Neuron (in vitro differentiated cells): ENCODE results near the gene EIF6.
"Not testable (repeated sequence)": the region's sequence is repeated elsewhere in the genome, so short reads cannot be mapped to it uniquely, and the experiment has no call there.

Experiments
- H2AFZ ChIP-seq: one replicate; pipeline ENCODE4 v1.6.1; 2013; ENCODE audit warnings: low read depth, mild to moderate bottlenecking, inconsistent platforms, low read length, moderate library complexity
- H3K27me3 ChIP-seq: one replicate; pipeline ENCODE4 v1.6.1; 2013; ENCODE audit warnings: low read length; ENCODE audit not compliant: insufficient read depth
- H3K36me3 ChIP-seq: one replicate; pipeline ENCODE4 v1.6.1; 2013; ENCODE audit warnings: low read length; ENCODE audit not compliant: insufficient read depth
- H3K4me1 ChIP-seq: one replicate; pipeline ENCODE4 v1.6.1; 2013; ENCODE audit warnings: low read length; ENCODE audit not compliant: insufficient read depth
- H3K4me3 ChIP-seq: 2 replicates; pipeline ENCODE4 v1.5.1; 2013; ENCODE audit warnings: mild to moderate bottlenecking, low read length, moderate library complexity
- H3K9me3 ChIP-seq: one replicate; pipeline ENCODE4 v1.6.1; 2013; ENCODE audit warnings: low read length

Gene EIF6

GRCh38 chr20:35319192-35319870 lies 34.8 kb upstream of the EIF6 start:
- no peak overlapping the region for H3K4me3 ChIP-seq
- no peaks in the 10 kb centered on the region for H3K9me3 ChIP-seq
- H3K36me3 ChIP-seq = no peaks in the 10 kb centered on the region
- H2AFZ ChIP-seq = no peak overlapping the region
- H3K4me1 ChIP-seq = peaks cover 23% of the 10 kb centered on the region
- no peaks in the 10 kb centered on the region for H3K27me3 ChIP-seq

DNA sequence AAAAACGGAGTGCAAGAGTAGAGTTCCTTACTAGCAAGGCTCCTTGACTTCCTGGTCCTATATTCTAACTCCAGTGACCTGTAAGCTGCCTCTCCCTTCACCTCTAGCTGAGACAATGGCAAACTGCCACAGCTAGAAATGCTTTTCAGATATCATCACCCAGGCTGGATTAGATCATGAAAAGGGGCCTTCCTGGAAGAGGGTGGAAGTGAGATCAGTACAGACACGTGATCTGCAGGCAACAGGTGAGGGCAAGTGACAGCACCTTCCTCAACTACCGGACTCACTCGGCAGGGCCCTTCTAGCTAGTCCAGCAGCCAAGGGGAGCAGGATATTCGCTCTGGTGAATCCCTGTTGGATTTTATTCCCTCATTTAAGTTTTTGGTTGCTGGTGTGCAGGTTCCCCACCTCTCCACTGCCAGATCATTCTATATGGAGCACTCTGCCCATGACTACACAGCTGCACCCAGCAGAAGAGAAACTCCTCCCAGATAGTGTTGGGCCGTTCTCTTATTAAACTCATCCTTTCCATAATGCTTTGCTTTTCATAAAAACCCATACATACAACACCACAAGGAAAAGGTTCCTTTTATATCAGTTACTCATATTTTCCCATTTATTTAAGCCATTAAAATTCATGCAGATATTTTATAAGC lies 34.1 kb upstream of the EIF6 start:
- Histone ChIP-seq H3K36me3 (no peaks in the 10 kb centered on the region), H3K4me3 (no peak overlapping the region), H3K4me1 (peaks cover 23% of the 10 kb centered on the region), H3K27me3 (no peaks in the 10 kb centered on the region), H2AFZ (no peak overlapping the region), H3K9me3 (no peaks in the 10 kb centered on the region)

GRCh38 chr20:35317416-35318210 lies 33.0 kb upstream of the EIF6 start:
- no peaks in the 10 kb centered on the region for H3K27me3 ChIP-seq
- H3K9me3 ChIP-seq = no peaks in the 10 kb centered on the region
- H3K36me3 ChIP-seq = no peaks in the 10 kb centered on the region
- peaks cover 23% of the 10 kb centered on the region for H3K4me1 ChIP-seq
- no peak overlapping the region for H2AFZ ChIP-seq
- no peak overlapping the region for H3K4me3 ChIP-seq

DNA sequence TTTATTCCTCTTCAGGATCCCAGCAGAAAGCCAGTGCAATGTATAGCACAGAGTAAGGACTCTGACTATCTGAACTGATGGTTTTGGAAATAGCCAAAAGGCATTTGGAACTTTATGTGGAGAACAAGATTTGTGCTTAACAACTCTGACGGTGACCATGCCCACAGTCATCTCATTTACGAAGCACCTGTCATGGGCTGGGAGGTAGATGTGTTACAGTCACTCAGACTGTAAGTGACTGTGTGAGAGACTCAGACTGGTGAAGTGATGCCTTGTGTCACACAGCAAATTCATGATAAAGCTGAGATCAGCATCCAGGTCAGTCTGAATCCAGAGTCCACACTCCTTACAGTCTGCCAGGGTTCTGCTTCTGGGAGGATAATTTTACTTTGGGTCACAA lies 31.5 kb upstream of the EIF6 start:
- Histone ChIP-seq H2AFZ (no peak overlapping the region), H3K9me3 (no peaks in the 10 kb centered on the region), H3K4me3 (no peak overlapping the region), H3K4me1 (peaks cover 23% of the 10 kb centered on the region), H3K27me3 (no peaks in the 10 kb centered on the region), H3K36me3 (no peaks in the 10 kb centered on the region)

- H3K27me3 ChIP-seq, H2AFZ ChIP-seq, H3K4me3 ChIP-seq, H3K9me3 ChIP-seq, H3K36me3 ChIP-seq: not testable (repeated sequence)
- H3K4me1 ChIP-seq = peaks cover 21% of the 10 kb centered on the region
Measured at GRCh38 chr20:35315632-35316020, 31.1 kb upstream of the EIF6 start.

GRCh38 chr20:35314816-35315631 lies 30.5 kb upstream of the EIF6 start:
- Histone ChIP-seq H3K27me3 (no peaks in the 10 kb centered on the region), H2AFZ (no peak overlapping the region), H3K4me1 (peaks cover 15% of the 10 kb centered on the region), H3K36me3 (no peaks in the 10 kb centered on the region), H3K4me3 (no peak overlapping the region), H3K9me3 (no peaks in the 10 kb centered on the region)

DNA sequence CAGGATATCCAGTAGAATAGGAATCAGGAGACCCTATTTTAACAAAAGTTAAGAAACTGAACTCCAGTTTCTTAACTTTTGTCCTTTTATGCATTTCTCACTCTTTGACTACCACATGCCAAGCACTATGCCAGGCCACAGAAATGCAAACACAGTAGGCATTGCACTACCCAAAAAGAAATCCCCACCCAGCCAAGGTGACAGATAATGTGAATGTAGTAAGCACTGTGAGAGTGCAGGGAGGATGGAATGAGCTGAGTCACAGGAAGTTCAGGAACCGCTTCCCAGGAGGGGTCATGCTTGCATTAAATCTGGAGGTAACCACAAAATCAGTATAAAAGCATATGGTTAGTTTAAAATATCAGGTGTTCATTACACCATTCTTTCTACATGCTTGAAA lies 27.7 kb upstream of the EIF6 start:
- H3K36me3 ChIP-seq = no peaks in the 10 kb centered on the region
- no peaks in the 10 kb centered on the region for H3K27me3 ChIP-seq
- H2AFZ ChIP-seq = no peak overlapping the region
- H3K4me1 ChIP-seq = no peaks in the 10 kb centered on the region
- H3K9me3 ChIP-seq = no peaks in the 10 kb centered on the region
- no peak overlapping the region for H3K4me3 ChIP-seq

- H3K27me3 ChIP-seq = no peaks in the 10 kb centered on the region
- no peaks in the 10 kb centered on the region for H3K9me3 ChIP-seq
- H3K4me1 ChIP-seq = no peaks in the 10 kb centered on the region
- no peak overlapping the region for H3K4me3 ChIP-seq
- H3K36me3 ChIP-seq = no peaks in the 10 kb centered on the region
- no peak overlapping the region for H2AFZ ChIP-seq
Measured at GRCh38 chr20:35311822-35312221, 27.2 kb upstream of the EIF6 start.

- Histone ChIP-seq H3K4me3 (no peak overlapping the region), H2AFZ (no peak overlapping the region), H3K36me3 (no peaks in the 10 kb centered on the region), H3K9me3 (no peaks in the 10 kb centered on the region), H3K4me1 (no peaks in the 10 kb centered on the region), H3K27me3 (no peaks in the 10 kb centered on the region)
Measured at GRCh38 chr20:35311409-35311808, 26.8 kb upstream of the EIF6 start.

GRCh38 chr20:35307666-35308653 lies 23.4 kb upstream of the EIF6 start:
- no peaks in the 10 kb centered on the region for H3K27me3 ChIP-seq
- no peak overlapping the region for H3K4me3 ChIP-seq
- no peak overlapping the region for H2AFZ ChIP-seq
- no peaks in the 10 kb centered on the region for H3K36me3 ChIP-seq
- H3K9me3 ChIP-seq = no peaks in the 10 kb centered on the region
- H3K4me1 ChIP-seq = peaks cover 7% of the 10 kb centered on the region

DNA sequence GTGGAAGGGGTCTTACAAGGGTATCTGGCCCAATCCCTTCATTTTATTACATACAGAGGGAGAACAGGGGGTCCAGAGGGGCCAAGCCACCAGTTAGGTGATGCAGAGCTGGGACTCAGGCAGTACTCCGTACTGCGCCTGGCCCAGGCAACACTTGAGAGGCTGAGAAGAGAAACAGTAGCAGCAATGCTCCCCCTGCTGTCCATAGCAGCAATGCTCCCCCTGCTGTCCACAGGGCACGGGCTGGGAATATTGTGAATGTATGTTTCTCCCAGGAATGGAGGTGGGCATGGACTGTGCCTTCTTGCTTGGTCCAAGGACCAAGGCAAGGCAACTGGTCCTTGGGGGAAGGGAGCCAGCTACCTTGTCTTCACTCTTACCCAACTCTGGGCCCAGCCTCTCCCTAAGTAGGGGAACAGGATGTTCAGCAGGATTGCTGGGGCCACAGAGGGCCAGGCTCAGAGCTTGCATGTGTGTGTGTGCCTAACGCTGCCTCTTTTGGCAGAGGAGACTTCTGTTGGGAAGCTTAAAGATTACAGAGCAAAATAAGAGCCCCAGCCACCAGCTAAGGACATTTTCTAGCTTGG lies 22.5 kb upstream of the EIF6 start:
- H3K4me1 ChIP-seq = peaks cover 7% of the 10 kb centered on the region

More for the DNA sequence above, 22.5 kb upstream of the EIF6 start:
- H2AFZ ChIP-seq = no peak overlapping the region
- no peaks in the 10 kb centered on the region for H3K27me3 ChIP-seq
- no peak overlapping the region for H3K4me3 ChIP-seq
- H3K36me3 ChIP-seq = no peaks in the 10 kb centered on the region
- H3K9me3 ChIP-seq = no peaks in the 10 kb centered on the region
